SH-SY5Y (cell line): Measurements from ENCODE around the gene SHANK2.

Experiments used
- GATA2 ChIP-seq: IDR thresholded peaks from 2 replicates; pipeline ENCODE4 v1.6.1; 2011; ENCODE audit warnings: mild to moderate bottlenecking, low read depth, low read length
- GATA3 ChIP-seq: IDR thresholded peaks from 2 replicates; pipeline ENCODE4 v1.6.1; 2011; ENCODE audit warnings: low read depth, mild to moderate bottlenecking, low read length, moderate library complexity

DNA sequence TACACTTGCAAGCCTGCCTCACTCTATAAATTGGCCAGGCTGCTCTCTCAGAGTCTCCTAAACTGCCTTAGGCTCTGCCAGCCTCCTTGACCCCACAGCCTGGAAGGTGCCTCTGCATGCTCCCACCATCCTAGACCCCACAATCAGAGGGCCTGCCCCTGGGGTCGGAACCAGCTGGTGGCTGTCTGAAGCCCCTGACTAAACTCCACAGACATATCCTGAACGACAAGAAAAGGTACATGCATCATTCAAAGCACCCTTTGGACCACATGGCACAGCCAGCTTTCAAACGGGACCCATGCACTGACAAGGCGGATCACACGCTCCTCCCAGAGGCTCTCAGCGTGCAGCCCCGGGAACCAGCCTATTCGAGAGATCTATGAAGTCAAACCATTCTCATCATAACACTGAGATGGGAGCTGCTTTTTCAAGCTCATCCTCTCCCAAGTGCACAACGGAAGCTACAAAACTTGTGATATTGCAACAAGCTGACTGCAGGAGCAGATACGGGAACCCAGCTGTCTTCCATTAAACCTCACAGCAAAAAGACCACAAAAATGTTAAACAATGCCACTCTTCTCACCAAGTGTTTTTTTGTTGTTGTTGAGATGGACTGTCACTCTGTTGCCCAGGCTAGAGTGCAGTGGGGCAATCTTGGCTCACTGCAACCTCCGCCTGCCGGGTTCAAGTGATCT is 8.1 kb downstream of the SHANK2 start:
- TF ChIP-seq GATA2, result no peak
- TF ChIP-seq GATA3, result no peak
